ENCODE measurements around the gene SLC4A4.

Gene SLC4A4

DNA sequence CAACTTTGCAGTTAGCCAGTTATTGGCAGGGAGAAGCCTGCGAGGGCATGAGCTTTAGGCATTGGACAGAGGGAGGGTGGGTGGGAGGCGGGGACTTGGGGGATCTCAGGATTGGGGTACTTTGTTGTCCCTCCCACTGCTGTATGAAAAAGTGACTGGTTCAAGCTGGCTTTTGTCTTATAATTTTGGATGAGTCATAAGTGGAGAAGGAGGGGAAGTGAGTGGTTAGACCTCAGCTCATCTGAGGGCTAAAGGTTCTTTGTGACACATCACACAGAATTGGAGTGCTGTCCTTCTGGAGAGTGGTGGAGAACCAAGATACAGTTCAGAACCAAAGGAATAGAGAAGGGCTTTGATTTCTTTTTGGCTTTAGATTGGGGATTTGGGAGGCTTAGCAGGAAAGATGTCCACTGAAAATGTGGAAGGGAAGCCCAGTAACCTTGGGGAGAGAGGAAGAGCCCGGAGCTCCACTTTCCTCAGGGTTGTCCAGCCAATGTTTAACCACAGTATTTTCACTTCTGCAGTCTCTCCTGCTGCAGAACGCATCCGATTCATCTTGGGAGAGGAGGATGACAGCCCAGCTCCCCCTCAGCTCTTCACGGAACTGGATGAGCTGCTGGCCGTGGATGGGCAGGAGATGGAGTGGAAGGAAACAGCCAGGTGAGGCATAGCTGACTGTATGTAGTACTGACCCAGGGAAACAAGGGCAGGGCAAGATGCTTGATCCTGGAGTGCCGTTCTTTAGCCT lies at the start of gene SLC4A4:
Gene SLC4A4, plus strand, starts transcription at position 175 of the 748 bp plus-strand sequence.
- no peak for DNase-seq (ENCODE audit: extremely low read depth in 1 of 2, low read depth in 1 of 2)

DNA sequence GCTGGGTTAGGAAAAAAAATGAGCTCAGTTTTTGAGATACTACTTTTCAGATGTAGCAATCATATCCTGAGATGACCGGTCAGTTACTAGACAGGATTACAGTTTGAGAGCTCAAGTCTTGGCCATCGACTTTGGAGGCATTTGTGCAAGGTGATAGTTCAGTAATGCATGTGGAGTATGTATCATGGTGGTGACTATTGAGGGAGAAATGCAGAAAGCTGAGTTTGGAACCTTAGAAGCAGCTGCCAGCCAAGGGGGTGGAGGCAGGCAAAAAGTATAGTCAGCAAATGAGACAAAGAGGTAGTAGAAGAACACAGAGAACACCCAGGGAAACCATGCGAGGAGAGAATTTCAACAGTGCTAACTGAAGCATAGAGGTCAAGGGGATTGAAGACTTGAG lies 48.7 kb upstream of the SLC4A4 start:
- DNase-seq (ENCODE audit: extremely low read depth in 1 of 2, low read depth in 1 of 2), result no peak

- no peak for DNase-seq (ENCODE audit: extremely low read depth in 1 of 2, low read depth in 1 of 2)
These were observed 48.3 kb upstream of the SLC4A4 start for GRCh38 chr4:71290476-71290875.

DNA sequence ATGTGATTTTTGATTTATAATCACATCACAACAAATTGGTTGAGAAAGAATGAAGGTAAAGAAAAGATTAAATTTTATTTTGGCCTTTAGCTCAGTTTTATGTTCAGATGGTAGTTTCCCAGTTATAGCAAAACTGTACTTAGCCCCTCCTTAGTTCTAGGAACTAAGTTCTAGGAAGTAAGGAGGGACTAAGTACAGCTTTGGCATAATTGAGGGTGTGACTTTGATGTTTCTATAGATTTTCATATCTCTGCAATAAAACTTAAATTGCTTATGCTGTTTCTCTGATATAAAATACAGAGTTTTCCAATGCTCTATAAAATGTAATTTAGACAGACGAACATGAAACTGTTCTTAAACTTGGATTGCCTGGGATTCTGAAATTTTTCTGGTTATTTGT lies 46.6 kb upstream of the SLC4A4 start:
- DNase-seq (ENCODE audit: extremely low read depth in 1 of 2, low read depth in 1 of 2), result no peak

DNA sequence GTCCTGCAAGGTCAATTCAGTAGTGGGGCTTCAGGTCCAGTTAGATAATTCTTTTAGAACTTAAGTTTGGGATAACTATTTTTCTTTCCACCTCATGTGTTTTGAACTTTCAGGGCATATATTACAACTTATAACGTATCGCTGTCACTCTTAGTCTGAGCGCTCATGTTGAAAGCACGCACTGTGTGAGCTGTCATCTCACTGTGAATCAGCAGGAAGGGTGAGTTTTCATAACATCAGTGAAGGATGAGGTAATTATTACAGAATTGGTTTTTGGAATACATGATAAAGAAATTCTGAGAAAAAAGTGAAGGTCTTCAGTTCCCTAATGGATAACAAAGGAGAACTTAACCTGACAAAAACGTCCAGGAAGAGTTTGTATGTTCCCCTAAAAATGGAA lies 45.1 kb upstream of the SLC4A4 start:
- no peak for DNase-seq (ENCODE audit: extremely low read depth in 1 of 2, low read depth in 1 of 2)

GRCh38 chr4:71294301-71294700 lies 44.5 kb upstream of the SLC4A4 start:
- DNase-seq (ENCODE audit: extremely low read depth in 1 of 2, low read depth in 1 of 2), result no peak

GRCh38 chr4:71296945-71297344 lies 41.9 kb upstream of the SLC4A4 start:
- DNase-seq (ENCODE audit: extremely low read depth in 1 of 2, low read depth in 1 of 2), result no peak

DNA sequence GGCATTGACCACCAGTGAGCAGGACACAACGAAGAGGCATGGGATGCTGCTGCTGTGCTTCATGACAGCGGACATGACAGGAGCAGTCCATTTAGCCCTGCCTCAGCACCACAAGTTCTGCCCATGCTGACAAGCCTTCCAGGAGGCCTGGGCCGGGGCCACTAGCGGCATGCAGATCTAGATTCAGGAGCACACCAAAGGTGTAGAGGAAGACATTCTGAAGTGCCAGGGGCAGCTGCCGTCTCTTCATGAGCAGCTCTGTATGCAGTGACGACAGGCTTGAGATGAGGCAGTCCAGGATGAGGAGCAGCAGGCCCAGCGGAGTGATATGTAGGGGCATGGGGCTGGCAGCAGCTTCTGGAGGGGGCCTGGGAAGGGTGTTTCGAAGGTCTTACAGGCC lies 38.5 kb upstream of the SLC4A4 start:
- no peak for DNase-seq (ENCODE audit: extremely low read depth in 1 of 2, low read depth in 1 of 2)

DNA sequence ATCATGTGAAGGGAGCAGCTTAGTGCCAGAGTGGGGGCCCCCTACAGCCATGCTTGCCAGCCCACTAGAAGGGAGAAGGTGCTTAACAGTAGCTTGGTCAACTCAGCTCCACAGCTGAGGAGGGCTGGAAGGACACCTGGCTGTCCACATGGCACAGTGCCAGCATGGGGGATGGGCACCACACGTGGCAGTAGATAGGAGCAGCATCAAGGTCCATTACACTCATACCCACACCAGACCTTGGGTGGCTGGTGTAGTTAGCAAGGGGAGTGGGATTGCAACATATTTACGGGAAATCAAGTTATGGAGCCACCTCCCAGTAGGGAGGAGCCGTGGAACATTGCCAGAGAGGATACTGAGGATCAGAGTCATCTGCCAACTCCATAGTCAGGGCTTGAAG lies 37.9 kb upstream of the SLC4A4 start:
- DNase-seq (ENCODE audit: extremely low read depth in 1 of 2, low read depth in 1 of 2), result no peak

DNA sequence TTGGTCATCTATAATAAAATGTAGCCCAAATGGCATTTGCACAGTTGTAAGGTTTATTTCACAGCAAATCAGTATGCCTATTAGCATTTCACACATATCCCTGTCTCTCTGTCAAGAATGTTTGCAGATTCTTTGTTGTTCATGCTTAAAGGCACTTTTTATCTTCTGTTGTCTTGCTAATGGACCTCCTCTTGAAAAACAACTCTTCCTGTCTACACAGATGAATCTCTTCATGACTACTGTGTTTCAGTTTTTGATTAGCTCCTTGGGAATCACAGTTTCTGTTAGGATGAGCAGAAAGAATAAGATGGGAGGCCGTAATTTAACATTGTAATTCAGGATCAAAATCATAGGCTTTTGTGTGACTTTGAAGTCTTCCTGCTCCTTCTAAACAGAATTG lies 35.5 kb upstream of the SLC4A4 start:
- no peak for DNase-seq (ENCODE audit: extremely low read depth in 1 of 2, low read depth in 1 of 2)

DNA sequence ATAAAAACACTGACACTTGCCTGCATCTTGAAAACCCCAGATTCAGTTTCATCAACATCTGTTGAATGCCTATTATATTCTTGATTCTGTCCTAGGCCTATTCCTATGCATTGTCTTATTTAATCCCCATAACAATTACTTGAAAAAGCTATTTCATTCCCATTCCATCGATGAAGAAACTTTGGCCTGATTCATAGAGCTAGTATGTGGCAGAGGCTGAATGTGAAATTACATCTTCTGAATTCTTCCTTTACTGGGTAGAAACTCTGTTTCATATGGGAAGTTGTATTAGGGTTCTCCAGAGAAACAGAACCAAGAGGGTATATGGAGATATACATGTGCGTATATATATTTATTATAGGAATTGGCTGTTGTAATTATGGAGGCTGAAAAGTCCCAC lies 35.0 kb upstream of the SLC4A4 start:
- DNase-seq (ENCODE audit: extremely low read depth in 1 of 2, low read depth in 1 of 2), result no peak

DNA sequence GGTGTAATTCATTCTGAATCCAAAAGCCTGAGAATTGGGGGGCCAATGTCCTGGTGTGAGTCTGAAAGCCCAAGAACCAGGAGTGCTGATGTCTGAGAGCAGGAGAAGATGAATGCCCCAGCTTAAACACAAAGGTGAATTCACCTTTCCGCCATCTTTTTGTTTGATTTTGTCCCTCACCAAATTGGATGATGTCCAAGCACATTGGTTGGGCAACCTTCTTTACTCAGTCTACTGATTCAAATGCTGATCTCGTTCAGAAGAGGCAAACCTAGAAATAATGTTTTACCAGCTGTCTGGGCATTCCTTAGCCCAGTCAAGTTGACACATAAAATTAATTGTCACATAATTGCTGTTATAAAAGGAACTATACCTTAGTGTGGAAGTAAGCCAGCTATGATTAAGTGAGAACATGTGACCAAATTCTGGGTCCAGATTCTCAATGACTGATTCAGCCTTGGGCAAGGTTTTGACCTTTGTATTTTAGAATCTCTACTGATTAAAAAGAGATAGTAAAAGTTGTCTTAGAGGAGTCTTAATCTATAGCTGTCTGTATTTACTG lies 34.5 kb upstream of the SLC4A4 start:
- no peak for DNase-seq (ENCODE audit: extremely low read depth in 1 of 2, low read depth in 1 of 2)

DNA sequence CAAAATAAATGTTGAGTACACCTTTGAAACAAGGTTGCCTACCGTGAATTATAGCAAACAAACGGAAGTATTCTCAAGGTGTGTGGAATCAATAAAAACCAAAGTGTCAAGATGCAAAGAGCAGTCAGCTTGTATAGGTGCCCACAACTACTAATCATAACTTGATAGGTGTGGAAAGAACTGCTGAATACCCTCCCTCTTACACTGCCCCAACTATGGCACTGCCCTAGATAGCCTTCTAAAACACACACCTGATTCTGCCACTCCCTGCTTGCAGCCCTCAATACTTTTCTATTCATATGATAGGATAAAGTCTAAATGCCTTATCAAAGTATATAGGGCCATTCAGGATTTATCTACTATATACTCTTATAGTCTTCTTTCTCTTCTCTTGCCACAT lies 31.1 kb upstream of the SLC4A4 start:
- no peak for DNase-seq (ENCODE audit: extremely low read depth in 1 of 2, low read depth in 1 of 2)

- DNase-seq (ENCODE audit: extremely low read depth in 1 of 2, low read depth in 1 of 2), result no peak
These were observed 16.4 kb upstream of the SLC4A4 start for GRCh38 chr4:71322425-71322824.

DNA sequence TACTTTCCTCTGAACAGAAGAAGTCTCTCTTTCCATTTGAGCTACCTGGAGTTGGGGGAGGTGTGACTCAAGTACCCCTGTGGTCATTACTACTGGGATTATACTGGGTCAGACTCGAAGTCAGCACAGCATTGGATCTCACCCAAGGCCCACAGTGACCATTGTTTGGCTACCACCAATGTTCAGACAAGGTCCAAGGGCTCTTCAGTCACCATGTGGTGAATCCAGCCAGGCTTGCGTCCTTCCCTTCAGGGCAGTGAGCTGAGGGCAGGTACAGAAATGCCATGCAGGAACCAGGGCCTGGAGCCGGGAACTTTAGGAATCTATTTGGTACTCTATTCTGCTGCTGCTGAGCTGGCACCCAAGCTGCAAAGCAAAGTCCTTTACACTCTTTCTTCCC lies 5.5 kb upstream of the SLC4A4 start:
- no peak for DNase-seq (ENCODE audit: extremely low read depth in 1 of 2, low read depth in 1 of 2)

DNA sequence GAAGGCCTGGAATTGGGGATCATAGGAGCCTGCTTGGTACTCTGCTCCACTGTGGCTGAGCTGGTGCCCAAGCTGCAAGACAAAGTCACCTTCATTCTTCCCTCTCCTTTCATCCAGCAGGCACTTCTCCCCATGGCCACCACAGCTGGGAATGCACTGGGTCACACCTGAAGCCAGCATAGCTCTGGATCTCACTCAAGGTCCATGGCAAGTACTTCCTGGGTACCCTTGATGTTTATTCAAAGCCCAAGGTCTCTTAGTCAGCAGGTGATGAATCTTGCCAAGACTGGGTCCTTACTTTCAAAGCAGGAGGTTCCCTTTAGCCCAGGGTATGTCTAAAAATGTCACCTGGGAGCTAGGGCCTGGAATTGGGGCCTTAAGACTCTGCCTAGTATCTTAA lies 4.9 kb upstream of the SLC4A4 start:
- DNase-seq (ENCODE audit: extremely low read depth in 1 of 2, low read depth in 1 of 2), result no peak

- no peak for DNase-seq (ENCODE audit: extremely low read depth in 1 of 2, low read depth in 1 of 2)
These were observed 4.3 kb upstream of the SLC4A4 start for GRCh38 chr4:71334465-71334882.

GRCh38 chr4:71343670-71344466 lies 5.0 kb downstream of the SLC4A4 start:
- DNase-seq (ENCODE audit: extremely low read depth in 1 of 2, low read depth in 1 of 2), result no peak

DNA sequence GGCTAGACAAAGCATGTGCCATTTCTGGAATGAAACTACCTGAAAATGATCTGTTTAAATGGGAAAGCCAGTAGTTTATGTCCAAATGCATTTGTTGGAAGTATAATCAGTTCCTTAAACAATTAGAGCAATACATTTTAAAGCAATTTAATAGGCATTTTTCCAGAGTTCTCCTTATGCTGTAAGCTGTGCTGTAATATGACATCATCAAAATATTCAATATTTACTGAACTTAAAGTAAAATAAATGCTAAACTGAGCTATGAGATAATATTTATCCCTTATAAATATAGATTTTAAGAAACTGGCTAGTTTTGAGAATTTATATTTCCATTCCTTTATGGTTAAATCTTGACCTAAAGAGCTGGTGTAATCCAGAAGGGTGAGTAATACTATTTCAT lies 7.9 kb downstream of the SLC4A4 start:
- no peak for DNase-seq (ENCODE audit: extremely low read depth in 1 of 2, low read depth in 1 of 2)

DNA sequence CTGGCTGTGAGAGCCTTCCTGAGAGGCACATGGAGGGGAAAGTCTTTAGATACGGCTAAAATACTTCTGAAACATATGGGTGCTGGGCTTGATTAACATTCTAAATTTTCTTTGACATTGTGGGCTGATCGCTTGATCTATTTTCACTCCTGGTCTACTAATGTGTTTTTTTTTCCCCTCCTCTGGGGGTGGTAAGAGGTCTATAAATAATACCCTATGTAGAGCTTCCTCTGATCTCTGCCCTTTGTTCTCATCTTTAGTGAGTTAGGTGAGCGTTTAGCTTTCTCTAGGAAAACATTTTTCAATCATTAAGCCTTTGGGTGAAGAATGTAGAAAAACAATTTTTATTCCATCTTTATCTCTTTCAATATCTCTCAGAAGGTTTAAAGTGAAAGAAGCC lies 9.8 kb downstream of the SLC4A4 start:
- no peak for DNase-seq (ENCODE audit: extremely low read depth in 1 of 2, low read depth in 1 of 2)

DNA sequence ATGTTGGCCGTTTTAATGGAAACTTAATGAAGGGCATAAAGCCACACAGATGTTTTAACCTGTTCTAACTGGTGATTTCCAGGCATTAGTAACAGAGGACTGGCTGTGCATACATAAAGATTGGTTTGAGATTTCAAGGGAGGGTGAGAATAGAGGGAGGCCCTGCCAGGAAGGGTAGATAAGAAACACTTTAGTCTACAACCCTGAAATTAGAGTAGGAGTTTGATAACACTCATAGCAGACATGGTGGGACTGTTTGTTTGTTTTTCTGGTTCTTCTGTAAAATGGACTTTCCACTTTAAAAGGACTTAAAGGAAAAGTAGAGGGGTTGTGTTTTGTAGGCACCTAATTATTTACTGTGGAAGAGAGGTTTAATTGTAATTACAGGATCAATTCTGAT lies 16.2 kb downstream of the SLC4A4 start:
- no peak for DNase-seq (ENCODE audit: extremely low read depth in 1 of 2, low read depth in 1 of 2)

GRCh38 chr4:71355971-71356370 lies 17.2 kb downstream of the SLC4A4 start:
- no peak for DNase-seq (ENCODE audit: extremely low read depth in 1 of 2, low read depth in 1 of 2)

Measured in stimulated activated CD8-positive, alpha-beta memory T cell treated with anti-CD3 and anti-CD28 coated beads, Interleukin-7, amount 100 ng/mL, for 48 hours (primary cell).